GM18519 (cell line): Measurements from ENCODE around the gene GAGE2A.
"Not testable (repeated sequence)": the region's sequence is repeated elsewhere in the genome, so short reads cannot be mapped to it uniquely, and the experiment has no call there.

Experiments used
- ATAC-seq: cut with Tn5 transposase; IDR thresholded peaks from one replicate; pipeline ENCODE4 v1.9.1; 2021; ENCODE audit warnings: mild to moderate bottlenecking, moderate library complexity; ENCODE audit not compliant: unreplicated experiment, low FRiP score

The GAGE2A gene, protein sequence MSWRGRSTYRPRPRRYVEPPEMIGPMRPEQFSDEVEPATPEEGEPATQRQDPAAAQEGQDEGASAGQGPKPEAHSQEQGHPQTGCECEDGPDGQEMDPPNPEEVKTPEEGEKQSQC

GRCh38 chrX:49589196-49589595 is at the start of gene GAGE2A:
TSS of gene GAGE2A (plus strand) at chrX:49589496. CDS start at chrX:49590651, 1,155 bp downstream.
- not testable (repeated sequence) for ATAC-seq

DNA sequence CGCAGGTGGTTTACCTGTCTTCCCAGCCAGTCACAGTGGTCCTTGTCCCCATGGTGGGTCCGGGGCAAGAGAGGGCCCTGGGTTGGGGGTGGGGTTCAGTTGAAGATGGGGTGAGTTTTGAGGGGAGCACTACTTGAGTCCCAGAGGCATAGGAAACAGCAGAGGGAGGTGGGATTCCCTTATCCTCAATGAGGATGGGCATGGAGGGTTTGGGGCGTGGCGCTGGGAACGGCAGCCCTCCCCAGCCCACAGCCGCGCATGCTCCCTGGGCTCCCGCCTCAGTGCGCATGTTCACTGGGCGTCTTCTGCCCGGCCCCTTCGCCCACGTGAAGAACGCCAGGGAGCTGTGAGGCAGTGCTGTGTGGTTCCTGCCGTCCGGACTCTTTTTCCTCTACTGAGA is 47.9 kb upstream of the GAGE2A start, which contains the start of gene GAGE12D:
Gene GAGE12D (plus strand): TSS at position 301 of the 400 bp plus-strand sequence. CDS start 1,155 bp downstream, outside the sequence.
- not testable (repeated sequence) for ATAC-seq

- ATAC-seq: not testable (repeated sequence)
Observed at GRCh38 chrX:49550989-49551388, 38.3 kb upstream of the GAGE2A start, which contains the start of gene GAGE12E. TSS of gene GAGE12E (plus strand) at chrX:49551289. CDS start at chrX:49552444, 1,155 bp downstream.

GRCh38 chrX:49560542-49560941 is 28.8 kb upstream of the GAGE2A start, which contains the start of gene GAGE12F:
TSS of gene GAGE12F (plus strand) at chrX:49560842. CDS start at chrX:49561997, 1,155 bp downstream.
- ATAC-seq: not testable (repeated sequence)

GRCh38 chrX:49568728-49569127 is 20.6 kb upstream of the GAGE2A start:
- ATAC-seq: not testable (repeated sequence)

- ATAC-seq: not testable (repeated sequence)
Observed at GRCh38 chrX:49569152-49569551, 20.1 kb upstream of the GAGE2A start.

GRCh38 chrX:49570100-49570499 is 19.2 kb upstream of the GAGE2A start, which contains the start of gene GAGE12G:
TSS of gene GAGE12G (plus strand) at chrX:49570400. CDS start at chrX:49571555, 1,155 bp downstream.
- not testable (repeated sequence) for ATAC-seq

- not testable (repeated sequence) for ATAC-seq
Observed at GRCh38 chrX:49579649-49580048, 9.6 kb upstream of the GAGE2A start, which contains the start of gene GAGE12H. TSS of gene GAGE12H (plus strand) at chrX:49579949. CDS start at chrX:49581104, 1,155 bp downstream.

DNA sequence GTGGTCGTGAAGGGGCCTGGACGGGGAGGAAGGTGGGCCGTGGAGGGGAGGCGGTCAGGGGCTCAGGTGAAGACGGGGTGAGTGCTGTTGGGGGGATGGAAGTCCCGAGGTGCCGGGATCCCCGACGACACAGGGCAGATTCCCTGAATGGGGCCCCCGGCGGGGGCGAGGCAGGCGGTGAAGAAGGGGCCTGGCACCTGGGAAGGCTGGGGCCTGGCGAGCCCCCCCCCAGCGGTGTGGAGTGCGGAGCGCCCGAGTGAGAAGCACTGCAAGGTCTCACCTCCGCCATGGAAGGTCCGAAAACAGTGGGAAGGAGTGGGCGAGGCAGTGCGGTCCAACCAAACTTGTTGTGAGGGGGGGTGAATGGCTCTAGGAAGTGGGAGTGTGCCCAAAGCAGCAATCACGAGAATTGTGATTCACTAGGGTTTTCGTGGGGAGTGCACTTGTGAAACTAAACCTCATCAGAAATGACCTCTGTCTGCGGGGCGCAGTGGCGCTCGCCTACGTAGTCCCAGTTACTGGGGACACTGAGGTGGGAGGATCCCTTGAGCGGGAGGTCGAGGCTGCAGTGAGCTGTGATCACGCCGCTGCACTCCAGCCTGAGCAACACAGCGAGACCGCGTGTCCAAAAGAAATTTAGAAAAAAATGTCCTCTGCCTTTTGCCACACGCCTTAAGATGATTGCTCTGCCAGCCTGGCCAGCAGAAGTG is 628 bp downstream of the GAGE2A start:
- ATAC-seq: not testable (repeated sequence)

DNA sequence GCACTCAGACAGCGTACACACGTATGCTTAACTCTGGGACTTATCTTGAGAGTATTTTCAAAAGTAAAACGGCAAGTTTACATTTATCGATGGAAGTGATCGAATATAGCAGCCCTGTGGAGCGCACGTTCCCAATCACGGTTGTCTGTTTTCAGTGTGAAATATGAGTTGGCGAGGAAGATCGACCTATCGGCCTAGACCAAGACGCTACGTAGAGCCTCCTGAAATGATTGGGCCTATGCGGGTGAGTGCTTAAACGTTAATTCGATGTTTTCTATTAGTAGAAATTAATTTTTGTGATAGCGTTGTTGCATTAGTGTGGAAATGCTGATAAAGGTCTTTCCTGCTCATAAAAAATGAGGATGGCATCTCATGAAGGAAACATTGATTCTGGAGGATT is 1.2 kb downstream of the GAGE2A start:
- ATAC-seq: not testable (repeated sequence)

DNA sequence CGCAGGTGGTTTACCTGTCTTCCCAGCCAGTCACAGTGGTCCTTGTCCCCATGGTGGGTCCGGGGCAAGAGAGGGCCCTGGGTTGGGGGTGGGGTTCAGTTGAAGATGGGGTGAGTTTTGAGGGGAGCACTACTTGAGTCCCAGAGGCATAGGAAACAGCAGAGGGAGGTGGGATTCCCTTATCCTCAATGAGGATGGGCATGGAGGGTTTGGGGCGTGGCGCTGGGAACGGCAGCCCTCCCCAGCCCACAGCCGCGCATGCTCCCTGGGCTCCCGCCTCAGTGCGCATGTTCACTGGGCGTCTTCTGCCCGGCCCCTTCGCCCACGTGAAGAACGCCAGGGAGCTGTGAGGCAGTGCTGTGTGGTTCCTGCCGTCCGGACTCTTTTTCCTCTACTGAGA is 9.4 kb downstream of the GAGE2A start, which contains the start of gene GAGE1:
Gene GAGE1 (plus strand): TSS at position 301 of the 400 bp plus-strand sequence. CDS start 1,155 bp downstream, outside the sequence.
- ATAC-seq: not testable (repeated sequence)

DNA sequence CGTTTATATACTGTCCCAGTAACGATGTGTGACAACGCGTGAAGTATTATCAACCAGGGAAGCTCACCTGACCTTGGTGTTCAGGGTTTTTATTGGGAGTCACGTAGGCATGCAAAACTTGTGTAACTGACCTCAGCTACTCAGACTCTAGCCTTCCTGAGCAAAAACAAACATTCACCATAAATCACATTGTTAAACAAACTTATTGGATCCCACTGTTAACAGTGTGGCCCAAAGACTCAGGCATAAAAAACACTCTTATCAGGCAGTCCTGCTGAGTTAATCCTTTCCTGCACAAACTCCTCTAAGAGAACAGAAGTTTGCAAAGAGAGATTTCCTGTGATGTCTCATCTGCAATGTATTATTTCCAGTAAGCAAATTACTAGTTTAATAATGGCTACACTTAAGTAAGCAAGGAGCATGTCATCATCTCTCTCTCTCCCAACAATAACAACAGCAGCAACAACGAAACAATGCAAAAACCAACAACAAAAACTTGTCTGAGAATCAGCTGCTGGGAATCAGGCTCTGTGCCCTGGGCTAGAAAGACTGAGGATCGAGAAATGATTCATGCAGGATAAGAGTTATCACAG is 21.5 kb downstream of the GAGE2A start:
- no peak for ATAC-seq

DNA sequence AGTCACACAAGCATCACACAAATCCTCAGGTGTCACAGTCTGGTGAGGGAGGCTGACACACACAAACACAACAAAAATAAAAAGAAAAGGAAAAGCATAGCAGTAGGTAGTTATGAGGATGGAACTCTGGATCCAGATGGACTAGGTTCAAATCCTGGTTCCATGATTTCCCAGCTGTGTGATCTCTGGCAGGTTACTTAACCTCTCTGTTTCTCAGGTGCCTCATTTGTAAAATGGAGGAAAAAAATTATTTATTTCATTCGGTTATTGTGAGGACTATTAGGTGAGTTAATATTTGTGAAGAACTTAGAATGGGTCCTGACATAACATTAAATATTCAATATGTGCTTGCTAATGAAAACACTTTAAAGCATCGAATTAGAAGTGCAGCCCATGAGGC is 29.3 kb downstream of the GAGE2A start:
- ATAC-seq: no peak

DNA sequence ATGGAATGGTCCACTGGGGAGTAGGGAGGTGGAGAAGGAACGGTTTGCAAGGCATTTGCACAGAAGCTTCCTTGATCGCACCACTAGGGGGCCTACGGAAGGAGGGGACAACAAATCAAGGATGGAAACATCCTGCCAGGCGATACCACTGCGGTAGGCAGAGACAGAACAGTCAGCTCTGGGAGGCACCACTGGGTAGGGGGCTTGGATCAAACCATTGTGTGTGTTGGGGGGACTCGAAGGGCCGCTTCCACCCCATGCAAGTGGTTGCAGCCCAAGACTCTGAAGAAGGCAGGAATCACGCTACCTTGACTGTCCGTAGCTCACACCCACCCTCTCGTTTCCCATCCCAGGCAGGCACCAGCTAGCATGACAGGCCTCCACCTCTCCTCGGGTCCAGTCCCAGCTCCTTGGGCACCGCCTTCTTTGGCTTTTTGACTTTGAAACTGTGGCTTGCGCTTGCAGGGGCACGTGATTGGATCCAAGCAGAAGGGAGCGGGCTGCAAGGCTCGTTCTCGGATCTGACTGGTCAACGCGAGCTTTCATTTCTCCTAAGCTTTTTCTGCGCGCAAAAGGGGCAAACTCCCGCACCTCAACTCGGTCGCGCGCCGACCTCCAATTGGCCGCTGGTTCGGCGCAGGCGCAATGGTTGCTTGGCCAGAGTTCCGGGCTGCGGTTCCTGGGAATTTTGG is 37.9 kb downstream of the GAGE2A start:
- ATAC-seq: no peak

DNA sequence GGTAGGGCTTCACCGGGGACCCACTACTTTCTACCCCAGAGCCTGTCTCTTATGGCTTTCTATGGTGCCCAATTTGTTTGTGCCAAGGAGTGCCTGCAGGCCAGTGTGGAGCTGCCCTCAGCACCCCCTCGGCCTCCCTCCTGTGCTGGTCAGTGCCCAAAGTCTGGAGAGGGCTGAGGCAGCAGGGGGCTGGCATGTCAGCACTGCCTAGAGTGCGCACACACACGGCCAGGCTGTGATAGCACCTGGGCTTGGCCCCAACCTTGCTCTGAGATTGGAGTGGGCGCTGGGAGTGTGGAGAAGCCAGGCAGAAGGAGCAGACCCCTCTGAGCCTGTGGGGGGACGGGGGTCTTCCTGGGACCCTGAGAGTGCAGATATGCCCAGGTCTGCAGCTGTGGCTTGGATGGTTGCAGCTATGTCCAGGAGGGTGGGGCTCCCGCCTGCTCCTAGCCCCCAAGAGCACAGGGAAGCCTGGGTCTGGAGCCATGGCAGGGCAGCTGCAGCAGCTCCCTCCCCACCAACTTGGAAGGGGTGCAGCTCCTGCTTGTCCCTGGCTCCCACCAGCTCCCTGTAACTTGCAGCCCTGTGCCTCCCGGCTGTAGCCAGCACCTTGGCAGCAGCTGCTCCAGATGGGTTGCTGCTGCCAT is 55.8 kb downstream of the GAGE2A start:
- ATAC-seq: no peak
